Measurements from ENCODE around the gene ANKRD34B. TPM values are rescaled to one million over a fixed set of nuclear protein-coding genes. Genes with fewer than 3 reads are reported as not detected.
A peak's percentile ranks its signal among the peaks of the same experiment; 100 is the strongest.

Gene ANKRD34B
- total and polyA plus RNA-seq, 2 of the 13 experiments (the other 11 are each of a cell fraction or from before 2014, with no cell fraction given) = 0.01 to 0.04 TPM

DNA sequence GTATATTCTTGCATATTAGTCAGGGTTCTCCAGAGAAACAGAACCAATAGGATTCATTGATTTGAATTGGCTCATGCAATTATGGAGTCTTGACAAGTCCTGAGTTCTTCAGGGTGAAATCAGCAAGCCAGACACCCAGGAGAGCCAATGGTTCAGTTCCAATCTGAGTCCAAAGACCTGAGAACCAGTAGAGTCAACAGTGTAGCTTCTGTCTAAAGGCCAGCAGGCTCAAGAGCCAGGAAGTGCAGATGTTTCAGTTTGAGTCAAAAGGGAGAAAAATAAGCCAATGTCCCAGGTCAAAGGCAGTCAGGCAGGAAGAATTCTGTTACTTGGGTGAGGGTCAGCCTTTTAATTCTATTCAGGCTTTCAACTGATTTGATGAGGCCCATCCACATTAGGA lies 37.8 kb upstream of the ANKRD34B start (continued):
- TF ChIP-seq, protein P1, sequence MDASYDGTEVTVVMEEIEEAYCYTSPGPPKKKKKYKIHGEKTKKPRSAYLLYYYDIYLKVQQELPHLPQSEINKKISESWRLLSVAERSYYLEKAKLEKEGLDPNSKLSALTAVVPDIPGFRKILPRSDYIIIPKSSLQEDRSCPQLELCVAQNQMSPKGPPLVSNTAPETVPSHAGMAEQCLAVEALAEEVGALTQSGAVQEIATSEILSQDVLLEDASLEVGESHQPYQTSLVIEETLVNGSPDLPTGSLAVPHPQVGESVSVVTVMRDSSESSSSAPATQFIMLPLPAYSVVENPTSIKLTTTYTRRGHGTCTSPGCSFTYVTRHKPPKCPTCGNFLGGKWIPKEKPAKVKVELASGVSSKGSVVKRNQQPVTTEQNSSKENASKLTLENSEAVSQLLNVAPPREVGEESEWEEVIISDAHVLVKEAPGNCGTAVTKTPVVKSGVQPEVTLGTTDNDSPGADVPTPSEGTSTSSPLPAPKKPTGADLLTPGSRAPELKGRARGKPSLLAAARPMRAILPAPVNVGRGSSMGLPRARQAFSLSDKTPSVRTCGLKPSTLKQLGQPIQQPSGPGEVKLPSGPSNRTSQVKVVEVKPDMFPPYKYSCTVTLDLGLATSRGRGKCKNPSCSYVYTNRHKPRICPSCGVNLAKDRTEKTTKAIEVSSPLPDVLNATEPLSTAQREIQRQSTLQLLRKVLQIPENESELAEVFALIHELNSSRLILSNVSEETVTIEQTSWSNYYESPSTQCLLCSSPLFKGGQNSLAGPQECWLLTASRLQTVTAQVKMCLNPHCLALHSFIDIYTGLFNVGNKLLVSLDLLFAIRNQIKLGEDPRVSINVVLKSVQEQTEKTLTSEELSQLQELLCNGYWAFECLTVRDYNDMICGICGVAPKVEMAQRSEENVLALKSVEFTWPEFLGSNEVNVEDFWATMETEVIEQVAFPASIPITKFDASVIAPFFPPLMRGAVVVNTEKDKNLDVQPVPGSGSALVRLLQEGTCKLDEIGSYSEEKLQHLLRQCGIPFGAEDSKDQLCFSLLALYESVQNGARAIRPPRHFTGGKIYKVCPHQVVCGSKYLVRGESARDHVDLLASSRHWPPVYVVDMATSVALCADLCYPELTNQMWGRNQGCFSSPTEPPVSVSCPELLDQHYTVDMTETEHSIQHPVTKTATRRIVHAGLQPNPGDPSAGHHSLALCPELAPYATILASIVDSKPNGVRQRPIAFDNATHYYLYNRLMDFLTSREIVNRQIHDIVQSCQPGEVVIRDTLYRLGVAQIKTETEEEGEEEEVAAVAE (CRISPR knock-in tag; IDR thresholded peaks at IDR 0.05; ENCODE audit: borderline replicate concordance) = no peak
- TF ChIP-seq SALL1 (CRISPR knock-in tag; IDR thresholded peaks at IDR 0.05) (peak; percentile 39; the same call in 1 of the 2 replicates), ZNF772 (CRISPR knock-in tag; IDR thresholded peaks at IDR 0.05) (no peak), KAT8 (CRISPR knock-in tag; IDR thresholded peaks at IDR 0.05) (0 out of 2 replicates have a peak, but pooled peaks have one; percentile 23), LCORL (IDR thresholded peaks at IDR 0.05) (no peak), LCORL (CRISPR knock-in tag; IDR thresholded peaks at IDR 0.05) (peak; percentile 59; the same call in 1 of the 2 replicates), MAFK (conservative IDR thresholded peaks at IDR 0.05 in 1 of 2, IDR thresholded peaks at IDR 0.05 in 1 of 2; ENCODE audit: low read length in 2 of 2) (peak in 1 of 2 experiments; percentile 40; a peak in 2 of 4 replicates), ZNF33B (CRISPR knock-in tag; IDR thresholded peaks at IDR 0.05) (no peak), NCOA5 (CRISPR knock-in tag; IDR thresholded peaks at IDR 0.05) (no peak), FOXA3 (CRISPR knock-in tag; IDR thresholded peaks at IDR 0.05) (peak; percentile 55; the same call in 1 of the 2 replicates), ZNF644 (CRISPR knock-in tag; IDR thresholded peaks at IDR 0.05; ENCODE audit: low read depth) (peak; percentile 95), SAFB2 (CRISPR knock-in tag; IDR thresholded peaks at IDR 0.05; ENCODE audit: borderline replicate concordance, low read depth) (no peak), ZNF20 (CRISPR knock-in tag; IDR thresholded peaks at IDR 0.05) (no peak), ZMYM4 (CRISPR knock-in tag; IDR thresholded peaks at IDR 0.05) (peak; percentile 69; the same call in 1 of the 2 replicates), ETV5 (CRISPR knock-in tag; IDR thresholded peaks at IDR 0.05; ENCODE audit: borderline replicate concordance) (peak; percentile 60; the same call in 1 of the 2 replicates), GFI1 (CRISPR knock-in tag; IDR thresholded peaks at IDR 0.05; ENCODE audit: borderline replicate concordance) (0 out of 2 replicates have a peak, but pooled peaks have one; percentile 14), ZNF550 (CRISPR knock-in tag; IDR thresholded peaks at IDR 0.05; ENCODE audit: borderline replicate concordance) (no peak), SPEN (CRISPR knock-in tag; IDR thresholded peaks at IDR 0.05; ENCODE audit: low read depth) (0 out of 2 replicates have a peak, but pooled peaks have one; percentile 34)
- TF ChIP-seq, protein P2, sequence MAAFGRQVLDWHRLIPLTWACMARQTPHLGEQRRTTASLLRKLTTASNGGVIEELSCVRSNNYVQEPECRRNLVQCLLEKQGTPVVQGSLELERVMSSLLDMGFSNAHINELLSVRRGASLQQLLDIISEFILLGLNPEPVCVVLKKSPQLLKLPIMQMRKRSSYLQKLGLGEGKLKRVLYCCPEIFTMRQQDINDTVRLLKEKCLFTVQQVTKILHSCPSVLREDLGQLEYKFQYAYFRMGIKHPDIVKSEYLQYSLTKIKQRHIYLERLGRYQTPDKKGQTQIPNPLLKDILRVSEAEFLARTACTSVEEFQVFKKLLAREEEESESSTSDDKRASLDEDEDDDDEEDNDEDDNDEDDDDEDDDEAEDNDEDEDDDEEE (CRISPR knock-in tag; IDR thresholded peaks at IDR 0.05) = no peak
- TF ChIP-seq, protein P3, sequence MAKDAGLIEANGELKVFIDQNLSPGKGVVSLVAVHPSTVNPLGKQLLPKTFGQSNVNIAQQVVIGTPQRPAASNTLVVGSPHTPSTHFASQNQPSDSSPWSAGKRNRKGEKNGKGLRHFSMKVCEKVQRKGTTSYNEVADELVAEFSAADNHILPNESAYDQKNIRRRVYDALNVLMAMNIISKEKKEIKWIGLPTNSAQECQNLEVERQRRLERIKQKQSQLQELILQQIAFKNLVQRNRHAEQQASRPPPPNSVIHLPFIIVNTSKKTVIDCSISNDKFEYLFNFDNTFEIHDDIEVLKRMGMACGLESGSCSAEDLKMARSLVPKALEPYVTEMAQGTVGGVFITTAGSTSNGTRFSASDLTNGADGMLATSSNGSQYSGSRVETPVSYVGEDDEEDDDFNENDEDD (CRISPR knock-in tag; IDR thresholded peaks at IDR 0.05; ENCODE audit: borderline replicate concordance) = no peak
- TF ChIP-seq, protein P4, sequence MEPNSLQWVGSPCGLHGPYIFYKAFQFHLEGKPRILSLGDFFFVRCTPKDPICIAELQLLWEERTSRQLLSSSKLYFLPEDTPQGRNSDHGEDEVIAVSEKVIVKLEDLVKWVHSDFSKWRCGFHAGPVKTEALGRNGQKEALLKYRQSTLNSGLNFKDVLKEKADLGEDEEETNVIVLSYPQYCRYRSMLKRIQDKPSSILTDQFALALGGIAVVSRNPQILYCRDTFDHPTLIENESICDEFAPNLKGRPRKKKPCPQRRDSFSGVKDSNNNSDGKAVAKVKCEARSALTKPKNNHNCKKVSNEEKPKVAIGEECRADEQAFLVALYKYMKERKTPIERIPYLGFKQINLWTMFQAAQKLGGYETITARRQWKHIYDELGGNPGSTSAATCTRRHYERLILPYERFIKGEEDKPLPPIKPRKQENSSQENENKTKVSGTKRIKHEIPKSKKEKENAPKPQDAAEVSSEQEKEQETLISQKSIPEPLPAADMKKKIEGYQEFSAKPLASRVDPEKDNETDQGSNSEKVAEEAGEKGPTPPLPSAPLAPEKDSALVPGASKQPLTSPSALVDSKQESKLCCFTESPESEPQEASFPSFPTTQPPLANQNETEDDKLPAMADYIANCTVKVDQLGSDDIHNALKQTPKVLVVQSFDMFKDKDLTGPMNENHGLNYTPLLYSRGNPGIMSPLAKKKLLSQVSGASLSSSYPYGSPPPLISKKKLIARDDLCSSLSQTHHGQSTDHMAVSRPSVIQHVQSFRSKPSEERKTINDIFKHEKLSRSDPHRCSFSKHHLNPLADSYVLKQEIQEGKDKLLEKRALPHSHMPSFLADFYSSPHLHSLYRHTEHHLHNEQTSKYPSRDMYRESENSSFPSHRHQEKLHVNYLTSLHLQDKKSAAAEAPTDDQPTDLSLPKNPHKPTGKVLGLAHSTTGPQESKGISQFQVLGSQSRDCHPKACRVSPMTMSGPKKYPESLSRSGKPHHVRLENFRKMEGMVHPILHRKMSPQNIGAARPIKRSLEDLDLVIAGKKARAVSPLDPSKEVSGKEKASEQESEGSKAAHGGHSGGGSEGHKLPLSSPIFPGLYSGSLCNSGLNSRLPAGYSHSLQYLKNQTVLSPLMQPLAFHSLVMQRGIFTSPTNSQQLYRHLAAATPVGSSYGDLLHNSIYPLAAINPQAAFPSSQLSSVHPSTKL (CRISPR knock-in tag; IDR thresholded peaks at IDR 0.05) = peak; percentile 33; the same call in 1 of the 2 replicates
